GM23338 (cell line): Measurements from ENCODE around the gene FYN.

Experiments used
- CREB1 ChIP-seq: fragments of 250-450 bp; sonication (Bioruptor Pico); IDR thresholded peaks from 2 replicates; pipeline ENCODE4 v1.5.0; 2020; ENCODE audit warnings: low read depth, mild to moderate bottlenecking, moderate library complexity
- CTCF ChIP-seq, 2 experiments: fragments of 200-600 bp in 1 of 2; sonication (generic) in 1 of 2; conservative IDR thresholded peaks; 2 replicates each; pipeline versions ENCODE4 v1.5.1 to v1.6.1; 2016 to 2017; ENCODE audit warnings: antibody characterized with exemption in 2 of 2, low read depth in 2 of 2, mild to moderate bottlenecking in 2 of 2, moderate library complexity in 1 of 2
- EZH2 ChIP-seq: fragments of 200-600 bp; sonication (generic); IDR thresholded peaks from one replicate; pipeline ENCODE4 v1.8.0; 2017; ENCODE audit warnings: antibody characterized with exemption, mild to moderate bottlenecking, low read depth; ENCODE audit not compliant: unreplicated experiment
- EZH2phosphoT487 ChIP-seq: fragments of 200-600 bp; sonication (generic); IDR thresholded peaks from one replicate; pipeline ENCODE4 v1.8.1; 2018; ENCODE audit warnings: antibody characterized with exemption; ENCODE audit not compliant: unreplicated experiment
- JUNB ChIP-seq: IDR thresholded peaks from one replicate; pipeline ENCODE4 v1.6.1; 2016; ENCODE audit warnings: antibody characterized with exemption; ENCODE audit not compliant: unreplicated experiment
- POLR2AphosphoS5 ChIP-seq: IDR thresholded peaks from 2 replicates; pipeline ENCODE4 v1.6.1; 2016; ENCODE audit warnings: antibody characterized with exemption, low read depth
- REST ChIP-seq: IDR thresholded peaks from one replicate; pipeline ENCODE4 v1.6.1; 2018; ENCODE audit warnings: antibody characterized with exemption; ENCODE audit not compliant: unreplicated experiment
- STAT1 ChIP-seq: IDR thresholded peaks from one replicate; pipeline ENCODE4 v1.6.1; 2016; ENCODE audit warnings: antibody characterized with exemption; ENCODE audit not compliant: unreplicated experiment
- TF ChIP-seq, protein P1 (sequence below): IDR thresholded peaks from 2 replicates; pipeline ENCODE4 v1.6.1; 2016; ENCODE audit warnings: antibody characterized with exemption

DNA sequence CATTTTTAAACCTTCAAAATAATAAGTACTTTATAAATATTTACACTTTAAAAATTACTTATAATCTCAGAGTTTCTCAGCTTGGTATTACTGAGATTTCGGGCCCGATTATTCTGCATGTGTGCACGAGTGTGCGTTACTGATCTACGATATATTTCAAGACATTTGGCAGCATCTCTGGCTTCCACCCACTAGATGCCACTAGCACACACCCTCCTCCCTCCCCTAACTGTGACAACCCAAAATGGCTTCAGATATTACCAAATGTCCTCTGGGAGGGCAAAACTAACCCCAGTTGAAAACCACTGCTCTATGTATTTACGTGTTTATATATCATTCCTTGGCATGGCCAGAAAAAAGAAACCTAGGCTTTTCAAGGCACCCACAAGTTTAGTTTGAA, 95.9 kb downstream of the FYN start:
- TF ChIP-seq CTCF (conservative IDR thresholded peaks at IDR 0.05; ENCODE audit: low read depth in 2 of 2) (peak; percentile 15 to 40; a peak in 2 of 4 replicates), POLR2AphosphoS5 (no peak), REST (no peak), CREB1 (no peak), EZH2 (no peak), EZH2phosphoT487 (no peak), STAT1 (no peak), JUNB (no peak)
- TF ChIP-seq, protein P1, sequence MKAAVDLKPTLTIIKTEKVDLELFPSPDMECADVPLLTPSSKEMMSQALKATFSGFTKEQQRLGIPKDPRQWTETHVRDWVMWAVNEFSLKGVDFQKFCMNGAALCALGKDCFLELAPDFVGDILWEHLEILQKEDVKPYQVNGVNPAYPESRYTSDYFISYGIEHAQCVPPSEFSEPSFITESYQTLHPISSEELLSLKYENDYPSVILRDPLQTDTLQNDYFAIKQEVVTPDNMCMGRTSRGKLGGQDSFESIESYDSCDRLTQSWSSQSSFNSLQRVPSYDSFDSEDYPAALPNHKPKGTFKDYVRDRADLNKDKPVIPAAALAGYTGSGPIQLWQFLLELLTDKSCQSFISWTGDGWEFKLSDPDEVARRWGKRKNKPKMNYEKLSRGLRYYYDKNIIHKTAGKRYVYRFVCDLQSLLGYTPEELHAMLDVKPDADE: no peak
